ENCODE results near the gene OGFR.

OGFR gene

GRCh38 chr20:62800314-62801259, 4.0 kb upstream of the OGFR start:
- no peak for DNase-seq (ENCODE audit: low spot score)

- DNase-seq (ENCODE audit: low spot score) = no peak
These were observed 3.2 kb upstream of the OGFR start for GRCh38 chr20:62801284-62802010.

- no peak for DNase-seq (ENCODE audit: low spot score)
These were observed 2.5 kb upstream of the OGFR start for GRCh38 chr20:62802026-62802712.

GRCh38 chr20:62804021-62804626, 511 bp upstream of the OGFR start:
- no peak for DNase-seq (ENCODE audit: low spot score)

GRCh38 chr20:62805155-62805710, 598 bp downstream of the OGFR start:
- DNase-seq (ENCODE audit: low spot score) = peak; percentile 57

GRCh38 chr20:62805711-62806382, 1.2 kb downstream of the OGFR start:
- DNase-seq (ENCODE audit: low spot score) = no peak

GRCh38 chr20:62806383-62807050, 1.9 kb downstream of the OGFR start:
- DNase-seq (ENCODE audit: low spot score) = no peak

- no peak for DNase-seq (ENCODE audit: low spot score)
These were observed 3.0 kb downstream of the OGFR start for GRCh38 chr20:62807444-62808210.

GRCh38 chr20:62808211-62808865, 3.7 kb downstream of the OGFR start:
- DNase-seq (ENCODE audit: low spot score) = peak; percentile 88

- no peak for DNase-seq (ENCODE audit: low spot score)
These were observed 5.1 kb downstream of the OGFR start for GRCh38 chr20:62809530-62810428.

GRCh38 chr20:62811320-62811719, 6.7 kb downstream of the OGFR start:
- no peak for DNase-seq (ENCODE audit: low spot score)

- DNase-seq (ENCODE audit: low spot score) = no peak
These were observed 7.1 kb downstream of the OGFR start for GRCh38 chr20:62811720-62812119.

- DNase-seq (ENCODE audit: low spot score) = no peak
These were observed 7.7 kb downstream of the OGFR start for GRCh38 chr20:62812181-62812906.

GRCh38 chr20:62812907-62813200, 8.2 kb downstream of the OGFR start:
- DNase-seq (ENCODE audit: low spot score) = no peak

GRCh38 chr20:62813588-62813987, 9.0 kb downstream of the OGFR start:
- no peak for DNase-seq (ENCODE audit: low spot score)

- DNase-seq (ENCODE audit: low spot score) = no peak
These were observed 9.5 kb downstream of the OGFR start for GRCh38 chr20:62814060-62814708.

- no peak for DNase-seq (ENCODE audit: low spot score)
These were observed 10.1 kb downstream of the OGFR start for GRCh38 chr20:62814709-62815065.
